ENCODE measurements around the gene SIRT5. TPM values are rescaled to one million over a fixed set of nuclear protein-coding genes. Genes with fewer than 3 reads are reported as not detected.

Gene SIRT5
- total and polyA plus RNA-seq, 8 donors, result 1.8 to 10.3 (median 4.7) TPM

GRCh38 chr6:13614926-13615791 is 40.8 kb downstream of the SIRT5 start, which contains the start of gene NOL7:
TSS of gene NOL7 (plus strand) at chr6:13615335. CDS start at chr6:13615359, 24 bp downstream.
- peak within 1 kb of the TSS; percentile 83 to 93 (median 91) for H3K27ac ChIP-seq
- peak within 1 kb of the TSS; percentile 67 to 88 (median 86) for H3K4me3 ChIP-seq
- no peak for TF ChIP-seq EP300 (IDR thresholded peaks at IDR 0.05)
- TF ChIP-seq POLR2A (IDR thresholded peaks at IDR 0.05), result peak in 1 of 4 donors; percentile 52
- peak; percentile 97 to 100 (median 97) for TF ChIP-seq POLR2AphosphoS5 (IDR thresholded peaks at IDR 0.05)
- TF ChIP-seq CTCF (IDR thresholded peaks at IDR 0.05), result peak in 5 of 7 experiments; percentile 72 to 98 (median 91)
- DNase-seq, result peak; percentile 97 to 99
- H3K9me3 ChIP-seq, result no peaks in the 10 kb centered on the region
- peaks cover 19 to 38% (median 31%) of the 10 kb centered on the region in 4 donors for H3K4me1 ChIP-seq
- intact Hi-C loops (cut with DNase I; ENCODE audit: low total_unique reads), result no loop called here
- 0 to 1% (median 1%) methylated on average over 50 to 85 of the region's 85 CpGs for WGBS, 5 donors
- H3K27me3 ChIP-seq, result no peaks in the 10 kb centered on the region
- peaks cover 13 to 40% (median 31%) of the 10 kb centered on the region in 4 donors for H3K36me3 ChIP-seq

DNA sequence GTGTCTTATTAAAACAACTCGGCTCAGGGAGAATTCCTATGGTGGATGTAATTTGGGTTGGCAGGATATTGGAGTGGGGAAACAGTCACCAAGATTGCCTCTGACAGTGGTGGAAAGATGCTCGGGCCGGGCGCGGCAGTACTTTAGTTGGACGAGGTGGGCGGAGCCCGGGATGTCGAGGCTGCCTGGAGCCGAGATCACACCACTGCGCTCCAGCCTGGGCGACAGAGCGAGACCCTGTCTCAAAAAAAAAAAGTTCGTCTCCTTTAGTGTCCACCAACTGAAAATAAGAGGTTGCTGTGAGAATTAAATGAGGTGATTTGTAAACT is 41.4 kb downstream of the SIRT5 start:
- peak; percentile 45 to 71 for DNase-seq
- Histone ChIP-seq H3K36me3 (peaks cover 18 to 46% (median 37%) of the 10 kb centered on the region in 4 donors), H3K9me3 (no peaks in the 10 kb centered on the region), H3K4me3 (peak overlapping the region; percentile 67 to 88 (median 86)), H3K4me1 (peaks cover 19 to 38% (median 31%) of the 10 kb centered on the region in 4 donors), H3K27ac (peak overlapping the region; percentile 83 to 93 (median 91)), H3K27me3 (no peaks in the 10 kb centered on the region)
- WGBS, 5 donors, result 0 to 1% (median 0%) methylated on average over 14 of the region's 14 CpGs
- intact Hi-C loops (cut with DNase I; ENCODE audit: low total_unique reads), result no loop called here
- no peak for TF ChIP-seq POLR2A (IDR thresholded peaks at IDR 0.05)

GRCh38 chr6:13617066-13617465 is 42.7 kb downstream of the SIRT5 start:
- TF ChIP-seq POLR2A (IDR thresholded peaks at IDR 0.05) (no peak), POLR2AphosphoS5 (IDR thresholded peaks at IDR 0.05) (no peak), EP300 (IDR thresholded peaks at IDR 0.05) (no peak), CTCF (IDR thresholded peaks at IDR 0.05) (no peak)
- H3K9me3 ChIP-seq, result no peaks in the 10 kb centered on the region
- 69 to 76% (median 73%) methylated on average over 2 of the region's 2 CpGs for WGBS, 5 donors
- intact Hi-C loops (cut with DNase I; ENCODE audit: low total_unique reads), result no loop called here
- no peak overlapping the region for H3K4me3 ChIP-seq
- peaks cover 19 to 38% (median 31%) of the 10 kb centered on the region in 4 donors for H3K4me1 ChIP-seq
- H3K27ac ChIP-seq, result no peak overlapping the region
- DNase-seq, result no peak
- H3K27me3 ChIP-seq, result no peaks in the 10 kb centered on the region
- H3K36me3 ChIP-seq, result peaks cover 29 to 59% (median 50%) of the 10 kb centered on the region in 4 donors

DNA sequence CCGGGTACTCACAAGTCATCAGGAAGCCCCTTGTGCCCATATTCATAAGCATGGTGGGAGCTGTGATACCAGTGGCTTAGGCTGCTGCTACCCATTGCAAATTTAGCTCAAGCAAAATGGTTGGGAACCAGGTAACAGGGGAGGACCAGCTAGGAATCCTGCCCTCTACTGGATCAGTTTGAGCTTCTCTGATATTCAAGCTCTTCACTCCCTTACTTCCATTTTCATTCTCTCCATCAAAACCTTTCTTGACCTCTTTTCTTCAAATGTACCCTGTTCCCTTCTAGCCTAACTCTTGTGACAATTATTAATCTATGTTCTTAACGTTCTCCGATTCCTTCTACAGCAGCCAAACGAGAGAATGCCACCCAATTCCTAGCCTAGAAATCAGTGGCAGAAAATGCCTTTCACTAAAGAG is 50.5 kb downstream of the SIRT5 start:
- 66 to 74% (median 73%) methylated on average over 4 of the region's 4 CpGs for WGBS, 5 donors
- Histone ChIP-seq H3K27me3 (no peaks in the 10 kb centered on the region), H3K9me3 (no peaks in the 10 kb centered on the region), H3K36me3 (peaks cover 26 to 100% (median 95%) of the 10 kb centered on the region in 4 donors), H3K4me3 (no peak overlapping the region), H3K4me1 (peaks cover 0 to 5% (median 0%) of the 10 kb centered on the region in 4 donors), H3K27ac (no peak overlapping the region)
- no peak for TF ChIP-seq POLR2AphosphoS5 (IDR thresholded peaks at IDR 0.05)
- peak in 2 of 7 experiments; percentile 25 for TF ChIP-seq CTCF (IDR thresholded peaks at IDR 0.05)
- DNase-seq, result peak in 1 of 2 donors; percentile 56
- intact Hi-C loops (cut with DNase I; ENCODE audit: low total_unique reads), result loop anchor here (10.0 kb wide), 1 partner anchor 80 kb away; no protein-coding TSS in a partner anchor

Data from stomach (tissue), 9 donors.